Measurements from ENCODE around the gene SOD2.

GRCh38 chr6:159678574-159678973, 14.5 kb downstream of the SOD2 start:
- TF ChIP-seq CTCF (IDR thresholded peaks at IDR 0.05) (no peak), POLR2AphosphoS5 (IDR thresholded peaks at IDR 0.05) (no peak)
